ENCODE measurements around the gene CENPA.
"Not testable (repeated sequence)": the region's sequence is repeated elsewhere in the genome, so short reads cannot be mapped to it uniquely, and the experiment has no call there.

CENPA gene

GRCh38 chr2:26807788-26808460 lies 22.1 kb downstream of the CENPA start:
- DNase-seq (ENCODE audit: extremely low spot score) = no peak
- ChIA-PET POLR2A (no interaction called here), CTCF (no interaction called here)
- TF ChIP-seq CTCF (IDR thresholded peaks at IDR 0.05; ENCODE audit: control extremely low read depth, extremely low read depth, low read depth, missing control alignments) = no peak

DNA sequence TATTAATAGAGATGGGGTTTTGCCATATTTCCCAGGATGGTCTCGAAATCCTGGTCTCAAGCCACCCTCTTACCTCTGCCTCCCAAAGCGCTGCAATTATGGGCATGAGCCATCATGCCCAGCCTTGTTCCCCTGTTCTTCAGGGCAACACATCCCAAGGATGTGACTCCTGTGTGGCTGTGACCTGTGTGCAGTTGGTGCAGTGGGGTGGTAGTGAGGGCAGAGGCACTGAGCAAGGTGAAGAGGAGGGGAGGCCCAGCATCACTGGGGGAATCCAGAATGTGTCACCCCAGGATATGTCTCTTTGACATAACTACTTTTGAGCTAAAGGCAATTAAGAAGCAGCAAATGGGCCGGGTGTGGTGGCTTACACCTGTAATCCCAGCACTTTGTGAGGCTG lies 23.4 kb downstream of the CENPA start:
- no peak for TF ChIP-seq CTCF (IDR thresholded peaks at IDR 0.05; ENCODE audit: control extremely low read depth, extremely low read depth, low read depth, missing control alignments)
- DNase-seq (ENCODE audit: extremely low spot score) = no peak
- POLR2A ChIA-PET = interaction anchor here (0.6 kb wide), 1 partner anchor 816 kb away, joined by 4 read pairs; no protein-coding TSS in a partner anchor
- CTCF ChIA-PET = interaction anchor here (1.0 to 1.6 kb wide), 2 partner anchors 10 to 18 kb away, joined by 3 to 4 read pairs; no protein-coding TSS in a partner anchor

GRCh38 chr2:26809876-26810577 lies 24.2 kb downstream of the CENPA start:
- no peak for DNase-seq (ENCODE audit: extremely low spot score)

DNA sequence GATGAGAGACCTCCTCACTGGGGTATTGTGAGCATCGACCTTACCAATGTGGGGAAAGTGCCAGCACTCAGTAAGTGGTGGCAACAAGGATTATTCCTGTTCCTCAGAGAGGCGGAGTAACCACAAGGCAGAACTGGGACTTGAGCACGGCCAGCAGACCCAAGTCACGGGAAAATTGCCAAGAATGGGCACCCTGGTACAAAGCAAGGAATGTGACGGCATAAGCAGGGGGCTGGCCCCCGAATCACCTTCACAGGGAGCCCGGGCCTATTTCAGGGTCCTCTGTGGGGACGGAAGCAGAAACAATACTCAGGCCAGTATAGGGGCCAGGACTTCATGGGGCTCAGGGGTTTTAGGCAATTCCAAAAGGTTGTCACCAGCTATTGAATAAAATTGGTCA lies 25.4 kb downstream of the CENPA start:
- CTCF ChIA-PET = no interaction called here
- DNase-seq (ENCODE audit: extremely low spot score) = no peak
- POLR2A ChIA-PET = no interaction called here
- no peak for TF ChIP-seq CTCF (IDR thresholded peaks at IDR 0.05; ENCODE audit: control extremely low read depth, extremely low read depth, low read depth, missing control alignments)

More at GRCh38 chr2:26809876-26810577, 24.2 kb downstream of the CENPA start:
- no peak for TF ChIP-seq CTCF (IDR thresholded peaks at IDR 0.05; ENCODE audit: control extremely low read depth, extremely low read depth, low read depth, missing control alignments)
- ChIA-PET POLR2A (interaction anchor here (0.6 kb wide), 1 partner anchor 817 kb away, joined by 4 read pairs; no protein-coding TSS in a partner anchor), CTCF (interaction anchor here (1.0 to 1.6 kb wide), 2 partner anchors 11 to 19 kb away, joined by 3 to 4 read pairs; no protein-coding TSS in a partner anchor)

GRCh38 chr2:26811791-26812694 lies 26.2 kb downstream of the CENPA start:
- POLR2A ChIA-PET = no interaction called here
- CTCF ChIA-PET = interaction anchor here (1.3 kb wide), 1 partner anchor 19 kb away, joined by 3 read pairs; no protein-coding TSS in a partner anchor
- TF ChIP-seq CTCF (IDR thresholded peaks at IDR 0.05; ENCODE audit: control extremely low read depth, extremely low read depth, low read depth, missing control alignments) = no peak
- no peak for DNase-seq (ENCODE audit: extremely low spot score)

GRCh38 chr2:26812731-26813130 lies 26.9 kb downstream of the CENPA start:
- CTCF ChIA-PET = interaction anchor here (1.3 kb wide), 1 partner anchor 19 kb away, joined by 3 read pairs; no protein-coding TSS in a partner anchor
- no peak for DNase-seq (ENCODE audit: extremely low spot score)
- POLR2A ChIA-PET = no interaction called here
- no peak for TF ChIP-seq CTCF (IDR thresholded peaks at IDR 0.05; ENCODE audit: control extremely low read depth, extremely low read depth, low read depth, missing control alignments)

DNA sequence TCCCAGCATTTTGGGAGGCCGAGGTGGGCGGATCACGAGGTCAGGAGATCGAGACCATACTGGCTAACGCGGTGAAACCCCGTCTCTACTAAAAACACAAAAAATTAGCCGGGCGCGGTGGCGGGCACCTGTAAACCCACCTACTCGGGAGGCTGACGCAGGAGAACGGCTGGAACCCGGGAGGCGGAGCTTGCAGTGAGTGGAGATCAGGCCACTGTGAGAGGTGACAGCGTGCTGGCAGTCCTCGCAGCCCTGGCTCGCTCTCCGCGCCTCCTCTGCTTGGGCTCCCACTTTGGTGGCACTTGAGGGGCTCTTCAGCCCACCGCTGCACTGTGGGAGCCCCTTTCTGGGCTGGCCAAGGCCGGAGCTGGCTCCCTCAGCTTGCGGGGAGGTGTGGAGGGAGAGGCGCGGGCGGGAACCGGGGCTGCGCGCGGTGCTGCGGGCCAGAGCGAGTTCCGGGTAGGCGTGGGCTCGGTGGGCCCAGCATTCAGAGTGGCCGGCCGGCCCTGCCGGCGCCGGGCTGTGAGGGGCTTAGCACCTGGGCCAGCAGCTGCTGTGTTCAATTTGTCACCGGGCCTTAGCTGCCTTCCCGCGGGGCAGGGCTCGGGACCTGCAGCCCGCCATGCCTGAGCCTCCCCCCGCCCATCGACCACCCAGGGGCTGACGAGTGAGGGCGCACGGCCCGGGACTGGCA lies 28.4 kb downstream of the CENPA start:
- CTCF ChIA-PET = interaction anchor here (0.8 kb wide), 1 partner anchor 31 kb away, joined by 3 read pairs; no protein-coding TSS in a partner anchor
- DNase-seq (ENCODE audit: extremely low spot score); POLR2A ChIA-PET: not testable (repeated sequence)
